Measurements from ENCODE around the gene MICAL3.
"Not testable (repeated sequence)": the region's sequence is repeated elsewhere in the genome, so short reads cannot be mapped to it uniquely, and the experiment has no call there.

Gene MICAL3, protein sequence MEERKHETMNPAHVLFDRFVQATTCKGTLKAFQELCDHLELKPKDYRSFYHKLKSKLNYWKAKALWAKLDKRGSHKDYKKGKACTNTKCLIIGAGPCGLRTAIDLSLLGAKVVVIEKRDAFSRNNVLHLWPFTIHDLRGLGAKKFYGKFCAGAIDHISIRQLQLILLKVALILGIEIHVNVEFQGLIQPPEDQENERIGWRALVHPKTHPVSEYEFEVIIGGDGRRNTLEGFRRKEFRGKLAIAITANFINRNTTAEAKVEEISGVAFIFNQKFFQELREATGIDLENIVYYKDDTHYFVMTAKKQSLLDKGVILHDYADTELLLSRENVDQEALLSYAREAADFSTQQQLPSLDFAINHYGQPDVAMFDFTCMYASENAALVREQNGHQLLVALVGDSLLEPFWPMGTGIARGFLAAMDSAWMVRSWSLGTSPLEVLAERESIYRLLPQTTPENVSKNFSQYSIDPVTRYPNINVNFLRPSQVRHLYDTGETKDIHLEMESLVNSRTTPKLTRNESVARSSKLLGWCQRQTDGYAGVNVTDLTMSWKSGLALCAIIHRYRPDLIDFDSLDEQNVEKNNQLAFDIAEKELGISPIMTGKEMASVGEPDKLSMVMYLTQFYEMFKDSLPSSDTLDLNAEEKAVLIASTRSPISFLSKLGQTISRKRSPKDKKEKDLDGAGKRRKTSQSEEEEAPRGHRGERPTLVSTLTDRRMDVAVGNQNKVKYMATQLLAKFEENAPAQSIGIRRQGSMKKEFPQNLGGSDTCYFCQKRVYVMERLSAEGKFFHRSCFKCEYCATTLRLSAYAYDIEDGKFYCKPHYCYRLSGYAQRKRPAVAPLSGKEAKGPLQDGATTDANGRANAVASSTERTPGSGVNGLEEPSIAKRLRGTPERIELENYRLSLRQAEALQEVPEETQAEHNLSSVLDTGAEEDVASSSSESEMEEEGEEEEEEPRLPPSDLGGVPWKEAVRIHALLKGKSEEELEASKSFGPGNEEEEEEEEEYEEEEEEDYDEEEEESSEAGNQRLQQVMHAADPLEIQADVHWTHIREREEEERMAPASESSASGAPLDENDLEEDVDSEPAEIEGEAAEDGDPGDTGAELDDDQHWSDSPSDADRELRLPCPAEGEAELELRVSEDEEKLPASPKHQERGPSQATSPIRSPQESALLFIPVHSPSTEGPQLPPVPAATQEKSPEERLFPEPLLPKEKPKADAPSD (N-terminal part only)

DNA sequence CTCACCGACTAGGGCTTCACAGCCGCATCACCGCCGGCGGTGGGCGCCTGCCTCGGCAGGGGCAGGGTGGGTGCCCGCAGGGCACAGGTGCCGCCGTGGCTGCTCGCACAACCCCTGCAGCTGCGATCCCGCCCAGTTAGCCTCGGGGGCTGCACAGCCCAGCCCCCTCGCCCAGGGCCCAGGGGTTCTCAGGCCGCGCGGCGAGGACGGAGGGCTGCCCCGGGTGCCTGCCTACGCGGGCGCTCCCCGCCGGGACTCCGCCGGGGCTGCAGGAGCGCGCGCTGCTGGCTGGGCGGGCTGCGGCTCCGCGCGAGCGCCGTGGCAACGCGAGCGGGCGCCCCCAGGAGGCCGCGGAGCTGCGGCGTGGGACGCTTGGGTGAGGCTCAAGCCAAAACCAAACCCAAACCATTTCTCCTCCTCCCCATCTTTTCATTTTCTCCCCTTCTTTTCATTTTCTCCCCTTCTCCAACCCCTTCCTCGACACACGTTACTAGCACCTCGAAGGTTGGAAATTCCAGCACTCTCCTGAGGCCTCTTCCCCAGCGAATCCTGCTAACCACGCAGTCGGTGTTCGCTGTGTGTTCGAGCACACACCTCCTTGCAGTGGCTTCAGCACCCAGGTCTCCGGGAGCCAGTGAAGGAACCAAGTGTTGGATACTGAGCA is at the start of gene MICAL3:
TSS of gene MICAL3 (minus strand) at position 286 of the 664 bp plus-strand sequence. CDS start 117,749 bp downstream, outside the sequence.
- TF ChIP-seq, protein P1, sequence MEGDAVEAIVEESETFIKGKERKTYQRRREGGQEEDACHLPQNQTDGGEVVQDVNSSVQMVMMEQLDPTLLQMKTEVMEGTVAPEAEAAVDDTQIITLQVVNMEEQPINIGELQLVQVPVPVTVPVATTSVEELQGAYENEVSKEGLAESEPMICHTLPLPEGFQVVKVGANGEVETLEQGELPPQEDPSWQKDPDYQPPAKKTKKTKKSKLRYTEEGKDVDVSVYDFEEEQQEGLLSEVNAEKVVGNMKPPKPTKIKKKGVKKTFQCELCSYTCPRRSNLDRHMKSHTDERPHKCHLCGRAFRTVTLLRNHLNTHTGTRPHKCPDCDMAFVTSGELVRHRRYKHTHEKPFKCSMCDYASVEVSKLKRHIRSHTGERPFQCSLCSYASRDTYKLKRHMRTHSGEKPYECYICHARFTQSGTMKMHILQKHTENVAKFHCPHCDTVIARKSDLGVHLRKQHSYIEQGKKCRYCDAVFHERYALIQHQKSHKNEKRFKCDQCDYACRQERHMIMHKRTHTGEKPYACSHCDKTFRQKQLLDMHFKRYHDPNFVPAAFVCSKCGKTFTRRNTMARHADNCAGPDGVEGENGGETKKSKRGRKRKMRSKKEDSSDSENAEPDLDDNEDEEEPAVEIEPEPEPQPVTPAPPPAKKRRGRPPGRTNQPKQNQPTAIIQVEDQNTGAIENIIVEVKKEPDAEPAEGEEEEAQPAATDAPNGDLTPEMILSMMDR (IDR thresholded peaks at IDR 0.05; ENCODE audit: extremely low read depth, insufficient read depth, missing control alignments), result peak; percentile 91
- in situ Hi-C loops (cut with MboI; ENCODE audit: low pct_unique_long_range_greater_than_20kb, low sequenced_read_pairs, unreplicated experiment), result no loop called here
- peak; percentile 92 for DNase-seq (ENCODE audit: low spot score)

DNA sequence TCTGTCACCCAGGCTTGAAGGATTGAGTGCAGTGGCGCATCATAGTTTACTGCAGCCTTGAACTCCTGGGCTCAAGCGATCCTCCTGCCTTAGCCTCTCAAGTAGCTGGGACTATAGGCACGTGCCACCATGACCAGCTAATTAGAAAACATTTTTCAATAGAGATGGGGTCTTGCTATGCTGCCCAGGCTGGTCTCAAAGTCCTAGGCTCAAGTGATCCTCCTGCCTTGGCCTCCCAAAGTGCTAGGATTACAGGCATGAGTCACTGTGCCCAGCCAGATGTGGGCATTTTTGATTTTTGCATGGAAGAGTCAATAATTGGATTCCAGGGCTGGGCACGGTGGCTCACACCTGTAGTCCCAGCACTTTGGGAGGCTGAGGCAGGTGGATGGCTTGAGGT is 49.6 kb upstream of the MICAL3 start:
- in situ Hi-C loops (cut with MboI; ENCODE audit: low pct_unique_long_range_greater_than_20kb, low sequenced_read_pairs, unreplicated experiment), result loop anchor here (10.0 kb wide), 1 partner anchor 239 kb away; no protein-coding TSS in a partner anchor
- not testable (repeated sequence) for DNase-seq (ENCODE audit: low spot score)

DNA sequence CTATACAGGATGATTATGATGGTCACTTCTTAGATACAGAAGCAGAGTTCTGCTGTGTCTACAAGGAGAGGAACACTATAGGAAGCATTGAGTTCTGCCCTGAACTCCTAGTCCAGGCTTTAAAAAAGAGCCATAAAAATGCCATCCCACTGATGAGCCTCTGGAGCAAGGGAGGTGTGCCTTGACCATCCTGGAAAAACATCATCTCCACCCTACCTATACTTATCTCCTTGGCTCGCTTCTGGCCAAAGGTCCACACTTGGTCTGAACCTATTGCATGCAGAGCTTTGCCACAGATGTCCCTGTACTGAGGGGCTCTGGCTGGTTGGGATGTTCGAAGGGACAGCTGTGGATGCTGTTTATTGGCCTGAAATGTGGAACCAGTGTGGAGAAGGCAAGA is 49.1 kb upstream of the MICAL3 start:
- TF ChIP-seq, protein P1 (IDR thresholded peaks at IDR 0.05; ENCODE audit: extremely low read depth, insufficient read depth, missing control alignments), result no peak
- in situ Hi-C loops (cut with MboI; ENCODE audit: low pct_unique_long_range_greater_than_20kb, low sequenced_read_pairs, unreplicated experiment), result loop anchor here (10.0 kb wide), 1 partner anchor 239 kb away; no protein-coding TSS in a partner anchor
- DNase-seq (ENCODE audit: low spot score), result no peak

DNA sequence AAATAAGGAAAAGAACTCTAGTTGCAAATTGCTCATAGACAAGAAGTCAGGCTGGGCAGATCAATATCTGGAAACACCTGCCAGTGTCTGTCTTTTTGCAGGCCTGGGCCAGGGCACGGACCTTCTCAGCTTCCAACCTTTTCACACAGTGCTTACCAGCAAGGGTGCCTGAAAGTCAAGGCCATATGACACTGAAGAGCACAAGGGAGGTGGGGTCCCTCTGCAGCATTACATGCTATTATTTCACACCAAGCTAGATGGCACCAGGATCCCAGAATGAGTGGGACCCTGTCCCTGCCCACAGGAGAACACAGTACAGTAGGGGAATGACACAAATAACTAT is 47.6 kb upstream of the MICAL3 start:
- in situ Hi-C loops (cut with MboI; ENCODE audit: low pct_unique_long_range_greater_than_20kb, low sequenced_read_pairs, unreplicated experiment), result loop anchor here (10.0 kb wide), 1 partner anchor 237 kb away; no protein-coding TSS in a partner anchor
- TF ChIP-seq, protein P1 (IDR thresholded peaks at IDR 0.05; ENCODE audit: extremely low read depth, insufficient read depth, missing control alignments), result no peak
- DNase-seq (ENCODE audit: low spot score), result no peak

DNA sequence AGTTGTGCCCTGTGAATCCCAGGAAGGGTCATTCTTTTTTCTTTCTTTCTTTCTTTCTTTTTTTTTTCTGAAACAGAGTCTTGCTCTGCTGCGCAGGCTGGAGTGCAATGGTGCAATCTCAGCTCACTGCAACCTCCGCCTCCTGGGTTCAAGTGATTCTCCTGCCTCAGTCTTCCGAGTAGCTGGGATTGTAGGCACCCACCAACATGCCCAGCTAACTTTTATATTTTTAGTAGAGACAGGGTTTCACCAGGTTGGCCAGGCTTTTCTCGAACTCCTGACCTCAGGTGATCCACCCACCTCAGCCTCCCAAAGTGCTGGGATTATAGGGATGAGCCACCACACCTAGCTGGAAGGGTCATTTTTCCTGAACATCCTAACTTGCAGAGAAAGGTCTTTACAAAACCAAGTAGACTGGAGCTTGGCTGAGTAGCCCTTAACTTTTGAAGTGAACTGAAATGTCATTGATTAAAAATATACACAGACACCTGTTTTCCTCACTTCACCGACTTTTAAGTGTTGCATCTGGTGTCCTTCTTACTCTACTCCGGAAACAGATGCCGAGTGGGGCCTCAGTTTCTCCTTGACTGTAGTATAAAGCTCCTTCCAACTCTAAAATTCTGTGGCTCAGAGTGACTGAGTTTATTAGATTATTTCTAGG is 47.1 kb upstream of the MICAL3 start:
- DNase-seq (ENCODE audit: low spot score), result not testable (repeated sequence)
- in situ Hi-C loops (cut with MboI; ENCODE audit: low pct_unique_long_range_greater_than_20kb, low sequenced_read_pairs, unreplicated experiment), result loop anchor here (10.0 kb wide), 1 partner anchor 237 kb away; no protein-coding TSS in a partner anchor

DNA sequence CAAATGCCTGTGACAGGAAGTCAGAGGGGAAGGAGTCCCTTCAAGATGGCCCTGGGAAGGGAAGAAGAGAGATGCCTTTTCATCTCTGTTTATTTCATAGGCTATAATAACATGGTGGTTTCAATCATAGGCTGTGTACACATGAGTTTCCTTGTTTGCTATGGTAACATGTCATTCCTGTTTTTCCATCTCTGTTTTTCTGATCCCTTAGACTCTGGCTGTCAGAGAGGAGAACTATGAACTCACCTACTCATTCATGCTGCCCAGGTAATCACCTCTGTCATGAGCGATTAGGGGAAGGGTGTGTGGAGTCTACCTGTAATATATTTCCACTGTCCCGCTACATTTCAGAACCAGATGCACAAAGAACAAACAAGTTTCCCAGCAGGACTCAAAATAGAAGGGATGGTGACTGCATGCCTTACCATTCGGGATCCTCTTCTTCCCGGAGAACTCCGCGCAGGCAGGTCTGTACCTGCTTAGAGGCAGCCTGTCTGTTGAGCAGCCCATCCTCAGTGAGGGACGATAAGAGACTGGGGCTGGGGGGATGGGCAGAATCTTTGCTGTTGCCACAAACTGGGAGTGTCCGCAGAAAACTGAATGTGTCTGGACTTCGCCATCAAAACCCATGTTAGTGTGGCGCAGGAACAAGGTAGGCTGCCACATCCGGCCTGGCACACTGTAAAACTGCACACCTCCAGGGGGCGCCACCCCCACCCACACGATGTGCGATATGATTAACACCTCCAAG is 46.4 kb upstream of the MICAL3 start:
- no peak for DNase-seq (ENCODE audit: low spot score)
- TF ChIP-seq, protein P1 (IDR thresholded peaks at IDR 0.05; ENCODE audit: extremely low read depth, insufficient read depth, missing control alignments), result peak; percentile 42
- in situ Hi-C loops (cut with MboI; ENCODE audit: low pct_unique_long_range_greater_than_20kb, low sequenced_read_pairs, unreplicated experiment), result loop anchor here (10.0 kb wide), 1 partner anchor 236 kb away; no protein-coding TSS in a partner anchor

Measured in GM13977 (cell line).